HG03457 (cell line): ENCODE results near the gene HOXD9.

Source experiments
- ATAC-seq: cut with Tn5 transposase; IDR thresholded peaks from one replicate; pipeline ENCODE4 v1.9.1; 2021; ENCODE audit warnings: moderate number of reproducible peaks; ENCODE audit not compliant: unreplicated experiment

The HOXD9 gene

DNA sequence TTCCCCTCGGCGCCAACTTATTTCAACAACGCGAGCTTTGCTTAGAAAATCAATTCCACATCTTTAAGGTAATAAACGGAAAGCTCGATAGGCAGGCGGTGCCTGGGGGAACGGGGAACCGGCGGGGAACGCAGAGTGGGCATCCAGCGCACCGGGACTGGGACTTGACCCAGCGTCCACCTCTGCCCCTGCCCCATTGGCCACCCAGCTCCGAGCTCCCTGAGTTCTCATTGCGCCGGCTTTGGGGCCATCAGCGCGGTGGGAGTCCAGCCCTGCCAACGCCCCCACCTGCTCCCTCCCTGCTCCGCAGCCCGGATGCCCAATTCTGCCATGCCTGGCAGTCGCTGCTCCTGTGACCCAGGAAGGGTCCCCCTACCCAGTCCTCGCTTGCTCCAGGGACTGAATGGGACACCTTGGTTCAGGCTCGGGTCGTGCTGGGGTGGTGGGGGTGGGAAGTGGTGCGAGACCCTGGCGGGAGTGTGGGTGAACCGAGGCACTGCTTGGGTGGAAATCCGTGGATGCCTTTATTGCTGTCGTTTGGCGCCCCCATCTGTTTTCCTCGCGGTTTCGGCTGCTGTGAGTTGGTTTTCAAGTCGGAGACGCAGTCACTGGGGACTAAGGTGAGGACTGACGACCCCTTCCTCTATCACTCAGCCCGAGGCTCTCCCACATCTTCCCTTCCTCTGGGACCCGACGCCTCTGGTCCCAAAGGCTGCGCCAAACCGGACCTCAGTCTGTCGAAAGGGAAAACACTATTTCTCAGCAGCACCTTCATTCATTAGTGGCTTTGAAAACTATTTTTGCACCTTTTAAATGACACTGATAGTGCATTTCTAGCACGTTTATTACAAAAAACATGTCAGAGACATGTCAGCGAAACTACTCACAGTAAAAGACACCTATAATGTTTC, 36.4 kb upstream of the HOXD9 start:
- no peak for ATAC-seq

DNA sequence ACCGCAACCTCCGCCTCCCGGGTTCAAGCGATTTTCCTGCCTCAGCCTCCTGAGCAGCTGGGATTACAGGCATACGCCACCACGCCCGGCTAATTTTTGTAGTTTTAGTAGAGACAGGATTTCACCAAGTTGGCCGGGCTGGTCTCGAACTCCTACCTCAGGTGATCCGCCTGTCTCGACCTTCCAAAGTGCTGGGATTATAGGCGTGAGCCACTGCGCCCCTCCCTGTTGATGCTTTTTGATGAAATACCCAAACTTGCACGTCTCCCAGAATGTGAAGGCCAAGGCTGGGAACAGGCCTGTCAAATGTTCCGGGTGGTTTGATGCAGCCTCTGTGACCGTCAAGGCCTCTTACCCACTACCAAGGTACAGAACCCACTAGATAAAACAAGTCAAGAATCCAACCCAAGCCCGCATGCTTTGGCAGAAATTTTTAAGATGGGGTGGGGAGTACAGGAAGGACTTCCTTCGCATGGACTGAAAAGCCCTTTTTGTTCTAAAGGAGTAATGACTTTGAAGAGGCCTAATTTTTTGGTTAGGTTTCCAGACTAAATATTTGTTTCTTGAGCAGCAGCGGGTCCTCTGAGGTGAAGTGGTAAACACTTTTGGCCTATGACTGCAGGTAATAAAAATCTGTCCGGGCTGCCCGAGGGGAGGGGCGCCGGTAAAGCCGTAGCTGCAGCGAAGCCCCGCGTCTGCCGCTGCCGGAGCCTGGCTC, 35.0 kb upstream of the HOXD9 start:
- ATAC-seq, result no peak

DNA sequence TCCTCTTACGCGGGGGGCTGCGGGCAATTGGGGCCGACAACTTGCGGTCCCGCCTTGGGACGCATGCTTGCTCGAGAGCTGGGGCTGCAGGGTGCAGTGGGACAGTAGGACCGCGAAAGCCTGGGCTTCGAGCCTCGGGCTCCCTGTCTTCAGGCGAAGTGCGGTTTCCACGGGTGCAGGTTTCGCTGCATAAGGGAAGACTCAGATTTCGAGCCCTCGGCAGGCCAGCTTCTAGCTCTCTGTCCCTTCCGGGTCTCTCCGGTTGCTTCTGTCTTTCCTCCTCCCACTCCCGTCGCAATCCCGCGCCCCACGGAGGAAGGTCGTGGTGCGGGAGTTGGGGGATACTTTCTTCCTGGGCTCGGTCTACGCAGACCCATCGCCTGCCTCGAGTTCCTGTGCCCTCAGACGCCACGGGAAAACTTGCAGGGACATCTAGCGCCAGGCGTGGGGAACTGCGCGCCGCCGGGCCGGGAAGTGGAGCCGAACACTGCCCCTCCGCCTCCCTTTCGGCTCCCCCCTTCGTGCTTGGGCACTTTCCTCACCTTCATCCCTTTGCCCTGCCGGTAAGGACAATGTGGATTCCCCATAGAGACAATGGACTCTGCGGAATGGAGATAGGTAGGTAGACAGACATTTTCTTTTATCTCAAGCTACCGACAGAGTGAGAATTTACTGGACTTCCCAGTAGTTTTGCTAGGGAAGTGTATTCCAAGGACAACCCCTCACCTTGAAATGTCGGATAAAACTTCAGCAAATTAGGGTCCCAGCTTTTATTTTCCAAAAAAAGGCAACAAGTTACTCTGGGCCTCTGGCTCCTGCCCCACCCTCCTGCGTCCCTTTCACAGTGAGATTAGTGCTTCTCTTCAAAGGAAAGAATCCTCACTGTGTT, 34.2 kb upstream of the HOXD9 start:
- no peak for ATAC-seq

DNA sequence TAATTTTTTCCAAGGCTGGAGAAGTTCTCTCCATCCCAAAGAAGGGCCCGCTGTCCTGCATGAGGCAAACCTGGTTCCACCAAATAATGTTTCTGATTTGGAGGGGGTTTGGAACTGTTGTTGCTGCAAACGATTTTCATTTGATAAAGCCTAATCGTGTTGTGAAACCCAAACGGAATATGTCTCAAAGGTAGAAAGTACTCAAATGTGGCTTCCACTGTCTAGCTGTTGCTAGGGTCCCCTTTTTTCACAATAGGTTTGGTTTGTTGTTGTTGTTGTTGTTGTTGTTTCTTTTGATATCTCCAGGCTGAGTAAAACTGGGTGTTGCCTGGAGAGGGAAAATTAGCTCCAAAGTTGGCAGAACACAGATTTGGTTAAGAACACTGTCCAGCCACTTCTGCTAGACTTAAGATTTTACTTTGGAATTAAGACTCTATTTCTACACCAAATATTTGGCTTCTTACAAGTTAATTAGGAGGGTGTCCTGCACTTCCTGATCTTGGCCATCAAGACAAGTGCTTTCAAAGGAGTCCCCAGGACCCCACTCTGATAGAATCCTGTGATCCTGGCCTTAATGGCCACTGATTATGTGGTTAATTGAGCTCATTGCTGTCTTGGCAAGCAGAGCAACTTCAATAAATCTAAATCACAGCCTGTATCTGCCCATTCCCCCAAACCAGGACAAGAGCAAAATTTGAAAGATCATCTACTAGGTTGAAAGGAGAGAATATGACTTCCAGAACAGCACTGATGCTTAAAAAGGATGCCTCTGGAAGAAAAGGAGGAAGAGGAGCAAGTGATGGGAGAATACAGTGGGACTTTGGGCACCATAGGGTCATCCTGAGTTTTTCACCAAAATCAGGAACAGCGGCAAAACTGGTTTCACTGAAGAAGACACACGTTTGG, 33.3 kb upstream of the HOXD9 start:
- ATAC-seq, result no peak

DNA sequence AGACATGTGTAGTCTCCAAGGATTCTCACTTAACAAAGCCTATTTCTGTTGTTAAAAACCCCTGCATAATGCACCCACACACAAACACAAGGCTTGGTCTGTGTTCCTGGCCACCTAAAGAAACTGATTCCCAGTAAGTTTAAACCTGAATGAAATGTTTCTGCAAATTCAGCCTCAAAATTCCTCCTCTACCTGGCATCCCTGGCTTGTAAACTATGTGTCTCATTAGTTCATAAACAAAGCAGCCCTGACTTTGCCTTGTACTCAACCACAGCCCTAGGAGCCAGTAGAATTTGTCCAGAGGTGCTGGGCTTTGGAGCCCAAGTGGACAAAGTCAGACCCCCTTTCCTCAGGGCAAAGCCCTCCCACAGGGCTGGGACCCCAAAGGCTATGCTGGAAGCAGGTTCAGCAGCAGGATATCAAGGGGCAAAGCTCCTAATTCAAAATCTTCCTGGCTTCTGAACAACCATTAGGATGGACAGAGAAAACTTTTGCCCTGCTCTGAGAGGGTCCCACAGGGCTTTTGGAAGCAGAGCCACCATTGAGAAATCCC, 32.6 kb upstream of the HOXD9 start:
- ATAC-seq, result no peak

DNA sequence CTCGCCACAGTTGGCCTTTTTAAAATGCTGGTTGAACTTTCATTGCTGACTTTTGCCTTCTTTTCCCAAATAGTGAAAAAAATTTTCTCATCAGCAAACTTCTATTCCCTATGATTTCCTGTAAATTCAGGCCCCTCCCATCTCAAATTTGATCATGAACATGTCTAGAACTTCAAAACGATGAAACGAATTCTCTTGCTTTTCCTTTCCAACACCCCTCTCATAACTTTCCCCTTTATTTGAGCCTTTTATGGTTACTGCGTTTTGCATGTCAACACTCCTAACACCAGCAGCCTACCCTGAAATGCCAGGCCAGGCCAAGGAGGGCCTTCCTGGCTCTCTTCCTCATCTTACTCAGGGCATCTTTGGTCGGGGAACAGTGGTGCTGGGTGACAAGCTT, 31.7 kb upstream of the HOXD9 start:
- no peak for ATAC-seq

DNA sequence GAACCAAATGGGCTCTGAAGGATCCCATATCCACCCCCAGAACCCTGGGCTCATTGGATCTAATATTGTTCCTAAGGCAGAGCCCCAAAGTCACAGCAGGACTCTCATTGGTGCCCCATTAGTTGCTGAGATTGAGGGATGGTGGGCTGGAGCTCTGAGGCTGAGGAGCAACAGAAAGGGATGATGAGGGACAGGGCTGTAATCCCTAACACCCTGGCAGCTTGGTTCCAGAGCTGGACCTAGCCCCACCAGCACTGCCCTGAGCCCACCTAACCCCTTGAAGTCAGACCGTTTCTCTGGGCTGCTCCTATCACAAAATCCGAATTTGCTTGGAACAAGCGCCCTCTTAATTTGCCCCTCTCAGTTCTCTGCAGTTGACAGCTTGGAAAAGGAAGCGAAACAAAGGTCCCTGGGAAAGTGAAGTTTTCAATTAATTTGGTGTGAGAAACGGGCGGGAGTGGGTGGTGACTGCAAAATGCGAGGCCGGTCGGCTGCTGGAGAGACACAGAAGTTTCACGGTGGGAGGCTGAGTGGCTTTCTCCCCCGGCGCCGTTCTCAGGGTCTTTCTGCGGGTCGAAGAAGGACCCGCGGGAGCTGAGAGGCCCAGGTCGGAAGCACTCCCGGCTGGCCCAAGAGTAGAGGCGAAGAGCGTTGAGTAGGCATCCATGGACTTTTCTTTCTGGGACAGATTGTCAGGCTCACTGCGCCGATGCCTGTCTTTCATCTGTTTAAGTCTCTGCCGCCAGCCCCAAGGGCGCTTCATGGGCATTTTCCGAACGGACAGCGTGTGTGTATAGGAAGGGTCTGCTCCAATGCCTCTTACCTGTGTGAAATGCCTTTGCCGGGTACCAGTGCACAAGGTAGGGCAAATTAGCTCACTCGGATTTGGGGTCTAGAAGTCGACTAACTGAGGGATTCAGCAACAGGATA, 30.9 kb upstream of the HOXD9 start:
- ATAC-seq, result no peak

DNA sequence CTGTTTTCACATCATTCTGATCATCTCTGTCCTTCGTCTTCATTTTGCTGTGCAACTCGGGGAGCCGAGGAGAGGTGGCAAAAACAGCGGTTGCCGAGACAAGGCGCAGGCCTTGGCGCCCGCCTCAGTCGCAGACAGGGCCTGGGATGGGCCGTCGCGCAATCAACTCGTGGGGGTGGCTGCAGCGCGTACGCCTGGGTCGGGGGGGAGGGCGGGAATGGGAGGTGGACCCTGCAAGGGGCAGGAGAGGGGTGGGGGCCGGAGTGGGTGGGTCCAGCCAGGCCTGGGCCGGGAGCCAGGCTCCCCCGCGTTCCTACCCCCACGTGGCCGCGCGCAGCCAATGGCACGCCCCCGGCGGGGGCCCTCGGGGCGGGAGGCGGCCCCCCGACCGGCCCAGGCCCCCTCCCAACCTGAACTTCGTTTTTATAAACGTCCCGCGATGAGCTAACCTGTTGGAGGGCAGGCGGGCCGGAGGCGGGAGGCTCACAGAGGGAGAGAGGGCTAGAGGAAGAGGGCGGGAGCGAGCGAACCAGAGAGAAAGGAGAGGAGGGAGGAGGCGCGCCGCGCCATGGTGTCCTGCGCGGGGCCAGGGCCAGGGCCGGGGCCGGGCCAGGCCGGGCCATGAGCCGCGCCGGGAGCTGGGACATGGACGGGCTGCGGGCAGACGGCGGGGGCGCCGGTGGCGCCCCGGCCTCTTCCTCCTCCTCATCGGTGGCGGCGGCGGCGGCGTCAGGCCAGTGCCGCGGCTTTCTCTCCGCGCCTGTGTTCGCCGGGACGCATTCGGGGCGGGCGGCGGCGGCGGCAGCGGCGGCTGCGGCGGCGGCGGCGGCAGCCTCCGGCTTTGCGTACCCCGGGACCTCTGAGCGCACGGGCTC, 30.0 kb upstream of the HOXD9 start, which contains the start of gene HOXD13:
Gene HOXD13 (plus strand): TSS at position 452 of the 875 bp plus-strand sequence. CDS start 170 bp downstream, at position 622.
- no peak for ATAC-seq

DNA sequence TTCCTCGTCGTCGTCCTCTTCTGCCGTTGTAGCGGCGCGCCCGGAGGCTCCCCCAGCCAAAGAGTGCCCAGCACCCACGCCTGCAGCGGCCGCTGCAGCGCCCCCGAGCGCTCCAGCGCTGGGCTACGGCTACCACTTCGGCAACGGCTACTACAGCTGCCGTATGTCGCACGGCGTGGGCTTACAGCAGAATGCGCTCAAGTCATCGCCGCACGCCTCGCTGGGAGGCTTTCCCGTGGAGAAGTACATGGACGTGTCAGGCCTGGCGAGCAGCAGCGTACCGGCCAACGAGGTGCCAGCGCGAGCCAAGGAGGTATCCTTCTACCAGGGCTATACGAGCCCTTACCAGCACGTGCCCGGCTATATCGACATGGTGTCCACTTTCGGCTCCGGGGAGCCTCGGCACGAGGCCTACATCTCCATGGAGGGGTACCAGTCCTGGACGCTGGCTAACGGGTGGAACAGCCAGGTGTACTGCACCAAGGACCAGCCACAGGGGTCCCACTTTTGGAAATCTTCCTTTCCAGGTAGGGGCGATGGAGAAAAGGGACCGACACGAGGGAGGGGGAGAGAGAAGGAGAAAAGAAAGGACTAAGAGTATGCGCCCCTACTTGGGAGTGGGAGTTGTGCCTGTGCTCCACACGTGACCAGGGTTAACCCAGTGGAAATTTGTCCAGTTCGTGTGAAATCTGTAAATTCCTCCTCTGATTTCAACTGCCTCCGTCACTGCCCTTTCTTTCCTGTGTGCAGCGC, 29.2 kb upstream of the HOXD9 start:
- no peak for ATAC-seq

DNA sequence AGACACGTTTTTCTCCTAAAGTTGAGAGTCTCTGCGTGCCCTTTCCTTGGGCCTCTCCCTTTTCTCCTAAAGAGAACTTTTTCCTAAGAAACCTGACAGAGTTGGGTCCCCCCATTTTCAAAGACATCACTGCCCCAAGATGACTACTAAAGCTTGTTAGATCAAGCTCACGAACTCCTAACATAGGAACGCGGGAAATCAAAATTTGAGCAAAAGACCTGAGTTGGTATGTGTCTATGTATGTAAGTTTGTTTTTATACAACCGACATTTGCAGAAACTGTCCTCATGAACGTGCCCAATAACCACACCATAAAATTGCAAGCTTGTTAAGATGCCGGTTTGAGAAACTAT, 28.6 kb upstream of the HOXD9 start:
- no peak for ATAC-seq

DNA sequence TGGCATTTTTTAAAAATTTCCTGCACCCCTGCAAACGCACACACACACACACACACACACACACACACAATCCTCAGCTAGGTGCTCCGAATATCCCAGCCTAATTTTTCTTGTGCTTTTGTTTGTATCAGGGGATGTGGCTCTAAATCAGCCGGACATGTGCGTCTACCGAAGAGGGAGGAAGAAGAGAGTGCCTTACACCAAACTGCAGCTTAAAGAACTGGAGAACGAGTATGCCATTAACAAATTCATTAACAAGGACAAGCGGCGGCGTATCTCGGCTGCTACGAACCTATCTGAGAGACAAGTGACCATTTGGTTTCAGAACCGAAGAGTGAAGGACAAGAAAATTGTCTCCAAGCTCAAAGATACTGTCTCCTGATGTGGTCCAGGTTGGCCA, 28.2 kb upstream of the HOXD9 start:
- ATAC-seq, result no peak

DNA sequence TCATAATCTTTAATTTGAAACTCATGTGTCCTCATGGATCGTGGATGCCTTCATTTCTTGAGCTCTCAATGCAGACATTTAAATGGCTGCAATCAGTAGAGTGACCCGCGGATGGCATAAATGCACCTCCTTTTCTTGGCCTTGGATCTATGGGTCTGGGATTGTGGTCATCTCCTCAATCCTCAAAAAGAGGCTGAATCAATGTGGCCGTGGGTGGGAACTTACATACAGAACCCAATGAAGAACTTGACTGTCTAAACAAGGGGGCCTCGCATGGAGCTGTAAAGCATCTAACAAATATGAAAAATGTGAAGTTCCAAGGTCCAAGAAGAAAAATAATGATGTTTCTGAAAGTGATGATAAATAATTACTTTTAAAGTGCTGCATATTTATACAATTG, 27.1 kb upstream of the HOXD9 start:
- ATAC-seq, result no peak

DNA sequence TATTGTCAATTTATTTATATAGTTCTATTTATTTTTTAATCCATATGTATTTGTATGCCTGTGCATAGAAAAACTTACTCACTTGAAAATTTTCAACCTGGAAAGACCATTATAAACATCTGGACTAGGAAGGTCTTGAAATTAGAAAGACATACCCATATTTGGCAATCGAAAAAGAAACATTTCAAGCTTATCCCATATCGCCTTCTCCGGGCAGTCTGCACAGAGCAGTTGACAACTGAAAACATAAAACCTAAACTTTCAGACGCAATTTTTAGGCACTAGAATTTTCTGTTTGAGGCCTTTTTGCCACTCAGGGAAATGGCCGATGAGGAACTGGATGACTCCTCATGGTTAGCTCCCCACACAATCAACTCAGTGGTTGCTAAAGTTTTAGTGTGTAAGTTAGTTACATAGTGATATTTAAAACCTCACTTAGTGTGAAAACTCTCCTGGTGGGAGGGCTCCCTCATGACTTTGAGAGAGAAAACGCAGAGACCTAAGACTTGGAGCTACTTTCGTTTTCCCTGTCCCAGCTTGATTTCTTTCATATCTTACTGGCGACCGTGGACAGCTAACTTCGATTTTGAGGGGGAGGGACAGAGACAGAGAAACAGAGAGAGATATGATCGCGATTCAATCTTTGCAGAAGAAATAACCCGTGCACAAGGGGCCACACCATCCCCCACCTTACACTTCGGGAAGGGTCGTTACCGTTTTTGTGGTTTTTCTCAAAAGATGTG, 26.1 kb upstream of the HOXD9 start:
- ATAC-seq, result no peak

DNA sequence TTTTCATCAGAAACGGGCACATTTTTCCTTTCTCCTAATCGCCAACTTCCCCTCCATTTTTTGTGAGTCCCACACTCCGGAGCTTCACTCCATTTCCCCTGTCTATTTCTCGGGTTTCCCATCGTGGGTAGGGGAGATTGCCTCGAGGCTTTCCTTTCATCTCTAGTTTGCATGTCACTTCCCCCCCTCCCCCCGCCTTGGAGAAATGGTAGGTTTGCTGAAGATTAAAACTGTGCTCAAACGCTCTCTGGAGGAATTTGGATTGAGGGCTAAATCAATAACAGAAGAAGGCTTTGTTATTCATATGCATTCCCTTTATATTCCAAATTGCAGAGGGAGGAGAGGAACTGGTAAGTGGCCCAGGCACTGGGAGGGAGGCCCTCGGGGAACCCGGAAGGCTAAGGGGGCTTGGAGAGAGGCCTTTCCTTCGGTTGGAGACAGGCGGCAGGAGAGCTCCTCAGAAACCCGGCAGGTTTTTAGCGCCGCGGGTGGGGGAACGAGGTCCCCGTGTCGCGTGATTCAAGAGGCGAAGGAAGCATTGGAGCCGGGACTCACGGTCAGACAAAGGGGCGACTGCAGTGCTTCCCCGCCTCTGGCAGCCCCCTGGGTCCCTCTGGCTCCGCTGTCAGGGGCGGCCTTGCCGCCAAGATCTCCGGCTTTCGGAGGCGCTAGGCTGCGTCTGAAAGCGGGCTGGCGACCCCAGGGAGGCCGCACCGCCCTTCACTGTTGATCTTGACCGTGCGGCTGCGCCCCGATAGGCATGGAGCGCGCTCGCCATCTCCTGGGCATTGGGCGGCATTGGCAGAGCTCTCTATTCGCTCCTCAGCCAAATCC, 25.3 kb upstream of the HOXD9 start:
- peak; percentile 65 for ATAC-seq

DNA sequence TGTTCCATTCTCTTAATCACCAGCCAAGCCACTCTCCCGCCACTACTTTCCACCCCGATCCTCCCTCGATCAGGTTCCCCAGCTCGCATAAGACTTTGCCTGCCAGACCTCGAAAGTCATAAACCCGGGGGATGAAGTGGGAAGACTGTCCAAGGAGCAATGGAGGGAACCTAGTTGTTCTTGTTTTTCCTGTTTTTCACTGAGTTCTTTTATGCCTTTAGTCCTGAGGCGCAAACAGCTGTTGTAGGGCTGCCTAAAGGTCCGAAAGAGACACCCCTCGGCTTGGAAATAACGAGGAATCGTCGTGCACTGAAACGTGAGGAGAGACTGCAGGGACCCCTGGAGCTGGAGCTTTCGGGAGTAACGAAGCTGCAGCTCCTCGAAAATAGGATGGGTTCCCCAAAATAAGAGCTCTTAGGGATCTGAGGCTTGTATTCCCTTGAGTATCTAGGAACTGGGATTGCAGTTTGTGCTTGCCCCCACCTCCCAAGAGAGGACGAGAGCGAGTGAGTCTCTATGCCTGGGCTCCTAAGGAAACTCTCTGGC, 24.6 kb upstream of the HOXD9 start:
- ATAC-seq, result no peak
